GM23338 (cell line): ENCODE measurements around the gene TLE6.

ENCODE experiments used
- EZH2 ChIP-seq: fragments of 200-600 bp; sonication (generic); IDR thresholded peaks from one replicate; pipeline ENCODE4 v1.8.0; 2017; ENCODE audit warnings: antibody characterized with exemption, mild to moderate bottlenecking, low read depth; ENCODE audit not compliant: unreplicated experiment
- JUNB ChIP-seq: IDR thresholded peaks from one replicate; pipeline ENCODE4 v1.6.1; 2016; ENCODE audit warnings: antibody characterized with exemption; ENCODE audit not compliant: unreplicated experiment
- POLR2AphosphoS5 ChIP-seq: IDR thresholded peaks from 2 replicates; pipeline ENCODE4 v1.6.1; 2016; ENCODE audit warnings: antibody characterized with exemption, low read depth
- ZNF331 ChIP-seq: fragments of 250-450 bp; sonication (Bioruptor Pico); IDR thresholded peaks from 2 replicates; pipeline ENCODE4 v1.5.0; 2020; ENCODE audit warnings: low read depth, mild to moderate bottlenecking, moderate library complexity
- TF ChIP-seq, protein P1 (sequence below), 2 experiments: fragments of 200-600 bp in 1 of 2; sonication (generic) in 1 of 2; conservative IDR thresholded peaks; 2 replicates each; pipeline versions ENCODE4 v1.5.1 to v1.6.1; 2016 to 2017; ENCODE audit warnings: antibody characterized with exemption in 2 of 2, low read depth in 2 of 2, mild to moderate bottlenecking in 2 of 2, moderate library complexity in 1 of 2

DNA sequence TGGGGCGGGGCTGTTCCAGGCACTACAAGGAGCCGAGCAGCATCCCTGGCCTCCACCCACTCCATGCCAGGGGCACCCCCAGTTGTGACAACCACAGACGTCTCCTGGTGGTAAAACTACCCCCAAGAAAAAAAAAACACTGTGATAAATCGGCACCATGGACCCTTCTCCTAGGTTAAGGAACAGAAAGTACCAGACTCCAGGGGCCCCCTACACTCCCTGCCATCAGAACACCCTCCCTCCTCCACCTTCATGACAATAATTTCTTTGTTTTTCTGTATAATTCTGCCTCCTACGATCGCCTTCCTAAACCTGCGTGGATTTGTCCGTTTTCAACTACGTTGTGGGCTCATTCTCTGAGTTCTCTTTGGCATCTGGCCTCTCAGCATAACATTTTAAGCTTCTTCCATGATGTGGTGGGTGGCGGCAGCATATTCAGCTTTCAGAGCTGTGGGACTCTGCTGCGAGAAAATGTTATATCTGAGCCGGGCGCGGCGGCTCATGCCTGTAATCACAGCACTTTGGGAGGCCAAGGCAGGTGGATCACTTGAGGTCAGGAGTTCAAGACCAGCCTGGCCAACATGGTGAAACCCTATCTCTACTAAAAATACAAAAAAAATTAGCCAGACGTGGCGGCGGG, 43.1 kb downstream of the TLE6 start:
- TF ChIP-seq, protein P1, sequence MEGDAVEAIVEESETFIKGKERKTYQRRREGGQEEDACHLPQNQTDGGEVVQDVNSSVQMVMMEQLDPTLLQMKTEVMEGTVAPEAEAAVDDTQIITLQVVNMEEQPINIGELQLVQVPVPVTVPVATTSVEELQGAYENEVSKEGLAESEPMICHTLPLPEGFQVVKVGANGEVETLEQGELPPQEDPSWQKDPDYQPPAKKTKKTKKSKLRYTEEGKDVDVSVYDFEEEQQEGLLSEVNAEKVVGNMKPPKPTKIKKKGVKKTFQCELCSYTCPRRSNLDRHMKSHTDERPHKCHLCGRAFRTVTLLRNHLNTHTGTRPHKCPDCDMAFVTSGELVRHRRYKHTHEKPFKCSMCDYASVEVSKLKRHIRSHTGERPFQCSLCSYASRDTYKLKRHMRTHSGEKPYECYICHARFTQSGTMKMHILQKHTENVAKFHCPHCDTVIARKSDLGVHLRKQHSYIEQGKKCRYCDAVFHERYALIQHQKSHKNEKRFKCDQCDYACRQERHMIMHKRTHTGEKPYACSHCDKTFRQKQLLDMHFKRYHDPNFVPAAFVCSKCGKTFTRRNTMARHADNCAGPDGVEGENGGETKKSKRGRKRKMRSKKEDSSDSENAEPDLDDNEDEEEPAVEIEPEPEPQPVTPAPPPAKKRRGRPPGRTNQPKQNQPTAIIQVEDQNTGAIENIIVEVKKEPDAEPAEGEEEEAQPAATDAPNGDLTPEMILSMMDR (conservative IDR thresholded peaks at IDR 0.05; ENCODE audit: low read depth in 2 of 2): no peak
- TF ChIP-seq JUNB (no peak), POLR2AphosphoS5 (no peak), EZH2 (no peak), ZNF331 (no peak)
